HUES48 (cell line): Measurements from ENCODE around the gene NAT16.
"Not testable (repeated sequence)": the region's sequence is repeated elsewhere in the genome, so short reads cannot be mapped to it uniquely, and the experiment has no call there.

Experiments used
- H3K27ac ChIP-seq: one replicate; pipeline ENCODE4 v1.7.0; 2013; ENCODE audit warnings: low read depth, low read length, inconsistent platforms
- H3K27me3 ChIP-seq: 2 replicates; pipeline ENCODE4 v1.6.1; 2013; ENCODE audit warnings: mild to moderate bottlenecking, low read length; ENCODE audit not compliant: control insufficient read depth, insufficient read depth
- H3K36me3 ChIP-seq: 2 replicates; pipeline ENCODE4 v1.6.1; 2013; ENCODE audit warnings: low read length; ENCODE audit not compliant: control insufficient read depth, insufficient read depth
- H3K4me1 ChIP-seq: 2 replicates; pipeline ENCODE4 v1.6.1; 2013; ENCODE audit warnings: mild to moderate bottlenecking, low read length; ENCODE audit not compliant: control insufficient read depth, insufficient read depth
- H3K4me3 ChIP-seq: 2 replicates; pipeline ENCODE4 v1.5.1; 2013; ENCODE audit warnings: mild to moderate bottlenecking, low read depth, low read length
- H3K9ac ChIP-seq: 2 replicates; pipeline ENCODE4 v1.6.1; 2013; ENCODE audit warnings: mild to moderate bottlenecking, low read depth, low read length, moderate library complexity
- H3K9me3 ChIP-seq: 2 replicates; pipeline ENCODE4 v1.6.1; 2013; ENCODE audit warnings: low read length; ENCODE audit not compliant: control insufficient read depth, insufficient read depth

Gene NAT16

GRCh38 chr7:101132626-101133600 is 47.2 kb downstream of the NAT16 start:
- H3K9ac ChIP-seq, H3K27me3 ChIP-seq, H3K27ac ChIP-seq, H3K4me3 ChIP-seq, H3K9me3 ChIP-seq, H3K36me3 ChIP-seq: not testable (repeated sequence)
- H3K4me1 ChIP-seq: peaks cover 15% of the 10 kb centered on the region

GRCh38 chr7:101129603-101130117 is 50.4 kb downstream of the NAT16 start:
- Histone ChIP-seq H3K27ac (no peak overlapping the region), H3K4me3 (no peak overlapping the region), H3K9ac (no peak overlapping the region), H3K36me3 (no peaks in the 10 kb centered on the region), H3K27me3 (no peaks in the 10 kb centered on the region), H3K9me3 (no peaks in the 10 kb centered on the region), H3K4me1 (peaks cover 25% of the 10 kb centered on the region)

DNA sequence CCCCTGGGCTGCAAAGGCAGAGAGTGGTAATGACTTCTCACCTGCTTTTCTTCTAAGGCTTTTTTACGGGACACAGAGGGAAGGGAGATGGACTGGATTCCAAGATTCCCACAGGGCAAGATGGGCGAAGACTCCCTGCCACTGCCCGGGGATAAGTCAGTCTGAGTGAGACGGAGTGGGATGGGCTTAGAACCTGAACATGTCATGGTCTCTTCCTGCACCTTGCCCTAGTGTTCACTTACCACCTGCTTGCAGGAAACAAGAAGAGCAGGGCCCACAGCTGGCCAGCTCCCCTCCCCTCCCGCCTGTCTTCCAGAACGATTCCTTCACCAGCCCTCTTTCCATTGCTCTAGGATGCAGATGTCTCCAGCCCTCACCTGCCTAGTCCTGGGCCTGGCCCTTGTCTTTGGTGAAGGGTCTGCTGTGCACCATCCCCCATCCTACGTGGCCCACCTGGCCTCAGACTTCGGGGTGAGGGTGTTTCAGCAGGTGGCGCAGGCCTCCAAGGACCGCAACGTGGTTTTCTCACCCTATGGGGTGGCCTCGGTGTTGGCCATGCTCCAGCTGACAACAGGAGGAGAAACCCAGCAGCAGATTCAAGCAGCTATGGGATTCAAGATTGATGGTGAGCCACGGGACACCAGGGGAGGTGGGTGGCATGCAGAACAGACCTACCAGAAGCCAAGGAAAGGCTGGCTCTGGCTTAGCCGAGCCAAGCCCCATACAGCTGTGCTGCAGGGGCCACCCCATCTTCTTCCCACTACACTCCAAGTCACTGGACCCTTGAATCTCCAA is 51.9 kb downstream of the NAT16 start:
- H3K9ac ChIP-seq: no peak overlapping the region
- H3K27ac ChIP-seq: no peak overlapping the region
- H3K4me1 ChIP-seq: peaks cover 13% of the 10 kb centered on the region
- H3K36me3 ChIP-seq: no peaks in the 10 kb centered on the region
- no peak overlapping the region for H3K4me3 ChIP-seq
- H3K9me3 ChIP-seq: no peaks in the 10 kb centered on the region
- no peaks in the 10 kb centered on the region for H3K27me3 ChIP-seq

GRCh38 chr7:101127460-101128039 is 52.5 kb downstream of the NAT16 start:
- Histone ChIP-seq H3K4me3 (0 out of 2 replicates have a peak overlapping the region, but pooled peaks have one; percentile 12), H3K4me1 (peaks cover 16% of the 10 kb centered on the region), H3K27me3 (no peaks in the 10 kb centered on the region), H3K27ac (no peak overlapping the region), H3K9me3 (no peaks in the 10 kb centered on the region), H3K9ac (no peak overlapping the region), H3K36me3 (no peaks in the 10 kb centered on the region)

GRCh38 chr7:101126651-101127459 is 53.2 kb downstream of the NAT16 start, which contains the start of gene SERPINE1:
Gene SERPINE1 (plus strand): TSS chr7:101127104. CDS start chr7:101128394, 1,290 bp downstream.
- Histone ChIP-seq H3K4me1 (peaks cover 23% of the 10 kb centered on the region), H3K27ac (peak within 1 kb of the TSS; percentile 11), H3K27me3 (no peaks in the 10 kb centered on the region), H3K4me3 (0 out of 2 replicates have a peak within 1 kb of the TSS, but pooled peaks have one; percentile 12), H3K36me3 (no peaks in the 10 kb centered on the region), H3K9me3 (no peaks in the 10 kb centered on the region), H3K9ac (no peak within 1 kb of the TSS)

- Histone ChIP-seq H3K9ac (no peak overlapping the region), H3K4me1 (peaks cover 24% of the 10 kb centered on the region), H3K9me3 (no peaks in the 10 kb centered on the region), H3K27me3 (no peaks in the 10 kb centered on the region), H3K36me3 (no peaks in the 10 kb centered on the region), H3K4me3 (no peak overlapping the region), H3K27ac (no peak overlapping the region)
These were observed 54.0 kb downstream of the NAT16 start for GRCh38 chr7:101125989-101126650.

DNA sequence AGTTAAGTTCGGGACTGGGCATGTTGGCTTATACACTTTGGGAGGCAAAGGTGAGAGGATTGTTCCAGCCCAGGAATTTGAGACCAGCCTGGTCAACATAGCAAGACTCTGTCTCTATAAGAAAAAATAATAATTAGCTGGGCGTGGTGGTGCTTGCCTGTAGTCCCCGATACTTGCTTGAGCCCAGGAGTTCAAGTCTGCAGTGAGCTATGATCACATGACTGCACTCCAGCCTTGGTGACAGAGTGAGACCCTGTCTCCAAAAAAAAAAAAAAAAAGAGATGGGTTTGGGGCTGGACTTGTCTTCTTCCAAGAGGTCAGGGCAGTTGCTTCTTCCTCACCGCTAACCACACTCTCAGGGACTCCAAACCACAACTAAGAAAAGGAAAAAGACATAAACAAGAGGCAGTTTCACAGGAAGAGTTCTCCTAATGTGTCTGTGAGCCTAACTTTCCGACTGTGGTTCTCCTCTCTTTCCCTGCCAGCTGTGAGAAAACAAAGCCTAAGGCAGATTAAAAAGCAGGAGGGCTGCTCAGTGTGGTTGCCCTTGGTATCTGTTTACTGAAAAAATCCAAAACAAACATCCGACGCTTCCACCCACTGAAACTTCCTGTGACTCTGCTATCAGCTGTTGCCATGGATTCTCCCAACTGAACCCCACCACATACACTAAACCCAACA is 55.6 kb downstream of the NAT16 start:
- H3K27me3 ChIP-seq: no peaks in the 10 kb centered on the region
- H3K4me1 ChIP-seq: peaks cover 24% of the 10 kb centered on the region
- no peak overlapping the region for H3K4me3 ChIP-seq
- no peak overlapping the region for H3K9ac ChIP-seq
- no peaks in the 10 kb centered on the region for H3K9me3 ChIP-seq
- H3K27ac ChIP-seq: peak overlapping the region; percentile 50
- no peaks in the 10 kb centered on the region for H3K36me3 ChIP-seq

GRCh38 chr7:101123703-101124068 is 56.4 kb downstream of the NAT16 start:
- Histone ChIP-seq H3K36me3 (no peaks in the 10 kb centered on the region), H3K27ac (no peak overlapping the region), H3K4me1 (peaks cover 24% of the 10 kb centered on the region), H3K27me3 (no peaks in the 10 kb centered on the region), H3K9ac (no peak overlapping the region), H3K9me3 (no peaks in the 10 kb centered on the region), H3K4me3 (no peak overlapping the region)

DNA sequence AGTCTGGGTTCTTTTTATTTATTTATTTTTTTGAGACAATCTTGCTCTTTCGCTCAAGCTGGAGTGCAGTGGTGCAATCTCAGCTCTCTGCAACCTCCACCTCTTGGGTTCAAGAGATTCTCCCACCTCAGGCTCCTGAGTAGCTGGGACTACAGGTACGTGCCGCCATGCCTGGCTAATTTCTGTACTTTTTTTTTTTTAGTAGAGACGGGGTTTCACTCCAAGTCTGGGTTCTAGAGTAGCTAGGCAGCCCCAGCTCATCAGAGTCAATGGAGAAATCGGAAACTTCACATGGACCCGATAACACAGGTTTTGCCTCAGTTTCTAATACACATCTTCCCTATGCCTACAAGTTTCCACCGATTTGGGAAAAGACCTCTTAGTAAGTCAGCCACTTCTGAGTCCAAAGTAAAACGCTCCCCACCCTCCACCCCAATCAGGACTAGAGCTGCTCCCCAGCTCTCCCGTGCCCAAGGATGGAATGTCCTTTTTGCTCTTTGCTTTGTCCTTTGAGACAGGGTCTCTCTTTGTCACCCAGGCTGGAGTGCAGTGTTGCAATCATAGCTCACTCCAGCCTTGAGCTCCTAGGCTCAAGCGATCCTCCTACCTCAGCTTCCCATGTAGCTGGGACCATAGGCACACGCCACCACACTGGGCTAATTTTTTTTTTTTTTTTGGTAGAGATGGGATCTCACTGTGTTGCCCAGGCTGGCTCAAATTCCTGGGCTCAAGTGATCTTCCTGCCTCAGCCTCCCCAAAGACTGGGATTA is 57.0 kb downstream of the NAT16 start:
- Histone ChIP-seq H3K4me3 (no peak overlapping the region), H3K4me1 (peaks cover 24% of the 10 kb centered on the region), H3K27me3 (no peaks in the 10 kb centered on the region), H3K9me3 (no peaks in the 10 kb centered on the region), H3K9ac (no peak overlapping the region), H3K36me3 (no peaks in the 10 kb centered on the region), H3K27ac (no peak overlapping the region)
